GM21526 (cell line): Measurements from ENCODE around the gene AMMECR1L.

Experiments
- ATAC-seq: cut with Tn5 transposase; IDR thresholded peaks from one replicate; pipeline ENCODE4 v1.9.1; 2021; ENCODE audit warnings: moderate library complexity; ENCODE audit not compliant: unreplicated experiment, low FRiP score

Gene AMMECR1L

DNA sequence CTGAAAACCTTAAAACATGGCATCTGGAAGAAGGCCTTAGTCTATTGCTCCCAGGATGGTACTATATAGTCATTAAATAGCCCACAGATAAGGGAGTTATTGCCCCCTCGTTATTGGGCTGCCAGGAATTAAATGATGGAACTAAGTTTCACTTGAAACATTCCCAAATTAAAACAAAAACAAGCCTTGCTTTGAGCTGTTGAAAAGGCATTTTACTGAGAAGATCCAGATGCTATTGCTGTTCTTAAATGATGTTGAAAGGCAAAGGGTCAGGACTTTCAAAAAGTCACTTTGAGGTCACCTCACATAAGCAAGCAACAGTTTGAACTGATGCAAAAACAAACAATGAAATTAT, 2.0 kb upstream of the AMMECR1L start:
- ATAC-seq, result no peak

DNA sequence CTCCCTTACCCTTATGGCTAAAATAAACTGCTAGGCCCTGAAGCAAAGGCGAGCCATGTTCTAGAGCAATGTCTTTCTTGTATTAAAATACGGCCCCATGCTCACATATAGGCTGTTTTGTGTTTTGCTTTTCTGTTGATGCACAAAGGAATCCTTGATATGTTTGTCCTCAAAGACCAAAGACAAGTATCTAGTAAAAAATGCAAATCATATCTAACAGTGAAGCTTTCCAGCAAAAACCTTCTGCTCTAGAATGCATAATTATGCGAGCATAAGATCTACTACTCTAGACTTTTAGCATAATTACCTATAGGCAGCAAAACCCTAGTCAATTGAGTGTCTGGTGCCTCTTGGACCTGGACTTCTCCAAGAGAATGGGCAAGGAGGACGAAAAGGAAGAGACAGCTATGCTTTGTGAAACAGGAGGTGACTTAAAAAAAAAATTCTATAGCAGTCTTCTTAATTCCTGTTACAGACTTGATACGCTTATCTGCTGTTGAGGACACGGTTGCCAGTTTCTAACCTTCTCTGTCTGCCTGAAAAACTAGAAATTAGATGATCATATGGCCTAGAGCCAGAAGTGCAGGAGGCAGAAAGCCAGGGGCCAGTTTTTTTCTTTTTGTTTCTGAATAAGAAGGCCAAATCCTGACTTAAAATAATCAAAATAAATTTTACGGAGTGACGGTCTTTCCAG, 1.5 kb upstream of the AMMECR1L start:
- no peak for ATAC-seq

DNA sequence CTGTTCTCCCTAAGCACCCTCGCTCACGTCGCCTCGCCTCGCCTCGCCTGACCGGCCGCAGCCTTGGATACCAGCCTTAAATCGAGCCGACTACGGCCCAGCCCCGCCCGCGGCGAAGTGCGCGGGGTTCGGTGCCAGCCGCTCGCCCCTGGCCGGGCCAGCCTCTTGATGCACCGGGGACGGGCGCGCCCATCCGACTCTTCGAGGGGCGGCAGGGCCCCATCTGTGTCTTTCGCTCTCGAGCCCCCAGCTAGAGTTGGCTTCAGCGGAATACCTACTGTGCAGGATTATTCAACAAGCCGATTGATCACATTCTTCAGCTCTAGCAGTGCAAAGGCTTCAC, 808 bp upstream of the AMMECR1L start:
- ATAC-seq, result peak; percentile 21

DNA sequence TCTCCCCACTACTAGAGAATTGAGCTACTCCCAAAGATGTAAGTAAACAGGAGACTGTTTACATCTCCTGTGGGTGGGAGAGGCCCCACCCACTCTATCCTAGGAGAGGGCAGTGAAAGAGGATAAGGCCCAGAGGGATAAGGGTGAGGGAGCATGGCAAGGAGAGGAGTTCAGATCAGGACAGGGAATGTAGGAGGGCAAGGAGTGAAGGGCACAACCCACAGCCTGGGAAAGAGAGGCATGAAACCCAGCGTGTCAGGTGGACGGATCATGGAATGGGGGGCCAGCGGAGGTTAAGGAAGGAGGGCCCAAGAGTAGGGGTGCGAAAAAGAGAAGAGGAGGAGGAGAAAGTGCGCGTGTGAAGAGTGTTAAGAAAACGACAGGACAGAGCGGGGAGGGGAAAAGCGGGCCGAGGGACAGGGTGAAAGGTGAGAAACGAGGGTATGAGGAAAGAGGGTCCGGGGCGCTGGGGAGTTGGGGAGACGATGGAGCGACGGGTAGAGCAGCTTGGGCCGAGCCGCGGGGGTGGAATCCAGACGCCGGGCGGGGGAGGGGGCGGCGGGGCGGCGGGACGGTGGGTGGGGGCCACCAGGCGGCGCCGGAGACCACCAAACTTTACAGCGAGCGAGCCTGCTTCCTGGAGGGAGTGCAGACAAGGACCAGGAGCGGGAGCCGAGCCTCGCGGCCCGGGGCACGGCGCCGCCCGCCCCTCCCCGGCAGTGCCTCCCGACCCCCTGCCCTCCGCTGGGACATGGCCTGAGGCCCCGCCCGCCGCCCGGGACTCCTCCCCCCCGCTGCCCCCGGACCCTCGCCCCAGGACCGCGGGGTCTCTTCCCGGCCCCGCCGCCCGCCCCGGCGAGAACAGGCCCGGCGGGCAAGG, 655 bp downstream of the AMMECR1L start:
- peak; percentile 23 for ATAC-seq

DNA sequence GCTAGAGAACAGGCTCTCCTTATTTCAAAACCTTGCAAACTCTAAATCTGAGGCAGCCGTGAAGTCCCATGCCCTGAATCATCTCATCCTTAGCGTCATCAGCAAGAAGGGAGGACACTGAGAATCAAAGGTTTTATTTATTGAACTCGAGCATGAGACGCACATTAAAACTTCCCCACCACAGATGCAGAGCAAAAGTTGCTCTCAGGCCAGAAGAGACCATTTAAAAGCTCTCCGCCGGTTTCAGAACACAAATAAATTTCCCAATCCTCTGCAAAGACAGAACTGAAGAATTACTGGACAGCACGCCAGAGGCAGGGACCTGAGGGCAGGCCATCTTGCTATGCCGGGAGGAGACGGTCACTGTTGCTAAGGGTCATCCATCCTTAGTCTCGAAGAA, 1.3 kb downstream of the AMMECR1L start:
- ATAC-seq, result no peak

DNA sequence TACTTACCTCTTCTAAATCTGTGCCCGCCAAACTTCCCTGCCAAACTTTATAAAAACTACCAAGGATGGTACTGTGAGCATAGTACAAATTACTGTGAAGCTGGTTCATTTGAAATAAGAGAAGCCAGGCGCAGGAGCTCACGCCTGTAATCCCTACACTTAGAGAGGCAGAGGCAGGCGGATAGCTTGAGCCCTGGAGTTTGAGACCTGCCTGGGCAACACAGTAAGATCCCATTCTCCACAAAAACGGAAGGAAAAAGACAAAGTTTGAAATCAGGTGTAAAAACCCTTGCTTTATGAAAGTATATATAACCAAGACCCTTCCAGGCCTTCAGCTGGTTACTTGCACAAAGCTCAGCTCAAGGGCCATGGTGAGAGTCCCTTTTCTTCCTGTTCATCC, 5.9 kb downstream of the AMMECR1L start:
- ATAC-seq, result no peak

DNA sequence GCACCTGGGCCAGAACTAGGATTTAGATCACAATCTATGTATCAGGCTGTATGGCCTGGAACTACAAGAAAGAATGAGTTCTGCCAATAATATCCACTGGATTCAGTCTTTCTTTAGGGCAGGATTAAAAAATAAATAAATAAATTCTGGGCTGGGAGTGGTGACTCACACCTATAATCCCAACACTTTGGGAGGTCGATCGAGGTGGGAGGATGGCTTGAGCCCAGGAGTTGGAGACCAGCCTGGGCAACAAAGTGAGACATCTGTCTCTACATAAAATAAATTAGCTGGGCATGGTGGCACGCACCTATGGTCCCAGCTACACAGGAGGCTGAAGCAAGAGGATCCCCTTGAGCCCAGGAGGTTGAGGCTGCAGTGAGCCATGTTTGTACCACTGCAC, 8.1 kb downstream of the AMMECR1L start:
- no peak for ATAC-seq

DNA sequence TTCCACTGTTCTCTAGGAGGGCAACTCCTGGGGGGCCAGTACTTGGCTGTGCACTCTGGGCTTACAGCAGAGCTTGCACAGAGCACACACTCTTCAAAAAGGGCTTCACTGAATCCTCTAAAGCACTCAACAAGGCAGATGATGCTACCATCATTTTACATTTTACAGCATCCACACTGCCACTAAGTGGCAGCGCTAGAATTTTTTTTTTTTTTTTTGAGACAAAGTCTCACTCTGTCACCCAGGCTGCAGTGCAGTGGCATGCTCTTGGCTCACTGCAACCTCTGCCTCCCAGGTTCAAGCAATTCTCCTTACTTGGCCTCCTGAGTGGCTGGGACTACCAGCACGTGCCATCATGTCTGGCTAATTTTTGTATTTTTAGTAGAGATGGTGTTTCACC, 8.6 kb downstream of the AMMECR1L start:
- no peak for ATAC-seq

DNA sequence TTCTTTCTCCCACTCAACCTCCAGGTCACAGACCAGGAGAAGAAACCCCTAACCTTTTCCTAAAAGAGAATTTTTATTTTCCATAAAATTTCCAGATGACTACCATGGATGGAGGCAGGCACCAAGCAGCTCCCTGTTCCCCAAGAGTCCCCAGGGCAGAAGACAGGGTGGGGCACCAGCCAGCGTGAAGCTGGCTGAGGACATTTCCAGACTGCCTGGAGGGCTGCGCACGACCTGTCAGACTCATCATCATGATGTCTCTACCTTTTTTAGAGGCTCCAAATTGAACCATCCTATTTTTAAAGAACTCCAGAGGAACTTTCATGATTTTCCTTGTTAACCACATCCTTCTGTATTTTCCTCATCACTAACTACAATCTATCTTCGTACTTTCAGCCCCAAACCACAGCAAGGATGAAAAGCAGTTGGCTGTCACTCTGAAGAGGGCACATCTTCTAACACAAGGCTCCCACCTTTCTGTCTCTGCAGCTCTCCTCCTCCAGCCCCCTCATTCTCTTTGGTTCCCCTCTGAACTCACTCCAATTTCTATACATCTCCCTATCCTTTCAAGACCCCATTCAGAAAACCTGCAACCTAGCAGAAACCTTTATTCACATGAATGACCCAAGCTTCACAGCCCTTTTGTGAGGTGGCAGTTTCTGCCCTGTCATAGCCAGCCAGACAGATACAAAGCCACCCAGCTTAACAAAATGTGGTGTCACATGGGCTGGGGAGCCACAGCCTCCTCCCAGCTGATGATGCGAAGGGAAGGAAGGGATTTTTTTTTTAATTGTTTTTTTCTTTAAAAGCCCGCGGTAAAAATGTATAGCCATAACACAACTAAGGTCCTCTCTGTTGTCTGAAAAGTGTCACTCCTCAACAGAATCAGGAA, 11.1 kb downstream of the AMMECR1L start:
- no peak for ATAC-seq

DNA sequence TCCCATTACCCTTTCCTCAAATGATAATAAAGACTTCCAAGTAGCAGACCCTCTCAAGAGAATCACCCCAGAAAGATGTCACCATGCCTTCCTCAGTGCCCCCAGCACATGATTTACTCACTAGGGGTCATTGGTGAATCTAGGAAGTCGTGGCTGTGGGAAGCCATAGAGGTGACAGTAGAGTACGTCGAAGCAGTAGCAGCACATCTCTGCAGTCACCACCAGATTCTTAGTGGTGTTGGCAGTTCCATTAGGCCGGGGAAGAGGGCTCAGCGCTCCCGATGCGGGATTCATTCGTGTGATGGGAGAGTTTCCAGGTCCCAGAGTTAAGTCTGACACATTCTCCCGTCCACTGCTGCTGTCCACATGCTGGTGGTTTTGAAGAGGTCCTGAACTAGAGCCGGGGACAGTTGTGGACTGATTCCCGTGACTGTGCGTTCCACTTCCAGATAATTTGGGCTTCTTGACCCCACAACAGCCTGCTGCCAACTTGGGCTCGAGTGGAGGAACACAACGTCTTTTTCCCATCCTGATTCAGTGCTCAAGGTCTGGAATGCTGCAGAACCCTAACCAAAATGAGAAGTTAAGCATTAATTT, 12.0 kb downstream of the AMMECR1L start:
- ATAC-seq, result no peak

DNA sequence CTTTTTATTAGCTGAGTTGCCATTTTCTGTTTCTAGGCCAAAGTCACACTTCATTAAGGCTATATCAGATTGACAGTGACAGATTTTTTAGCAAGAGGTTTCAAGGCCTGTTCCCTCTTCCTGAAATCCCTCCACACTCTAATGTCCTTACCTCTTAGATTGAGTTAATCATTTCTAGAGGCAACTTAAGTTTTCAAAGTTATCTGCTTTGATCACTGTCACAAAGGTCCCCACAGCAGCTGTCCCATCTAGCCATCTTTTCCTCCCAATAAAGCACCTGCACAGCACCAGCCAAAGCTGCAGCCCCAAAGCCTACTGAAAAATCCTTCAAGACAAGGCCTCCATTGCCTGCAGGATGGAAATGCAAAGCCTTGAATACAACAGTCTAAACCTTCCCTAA, 13.4 kb downstream of the AMMECR1L start:
- no peak for ATAC-seq

DNA sequence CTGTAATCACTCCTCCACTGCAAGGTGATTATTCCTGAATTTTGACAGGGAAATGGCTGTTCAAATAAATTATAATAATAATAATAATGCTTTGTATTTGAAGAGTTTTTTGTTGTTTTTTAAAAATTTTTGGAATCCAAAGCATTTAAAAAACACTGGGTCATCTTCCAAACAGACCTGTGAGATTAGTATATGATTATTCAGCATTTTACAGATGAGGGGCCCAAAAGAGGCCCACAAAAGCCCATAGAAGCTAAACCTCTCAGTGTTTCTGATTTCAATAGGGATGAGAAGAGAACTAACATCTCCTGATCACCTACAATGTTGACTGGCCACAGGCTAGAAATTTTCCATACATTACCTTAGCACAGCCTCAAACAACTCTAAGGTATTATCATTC, 19.8 kb downstream of the AMMECR1L start:
- ATAC-seq, result no peak

DNA sequence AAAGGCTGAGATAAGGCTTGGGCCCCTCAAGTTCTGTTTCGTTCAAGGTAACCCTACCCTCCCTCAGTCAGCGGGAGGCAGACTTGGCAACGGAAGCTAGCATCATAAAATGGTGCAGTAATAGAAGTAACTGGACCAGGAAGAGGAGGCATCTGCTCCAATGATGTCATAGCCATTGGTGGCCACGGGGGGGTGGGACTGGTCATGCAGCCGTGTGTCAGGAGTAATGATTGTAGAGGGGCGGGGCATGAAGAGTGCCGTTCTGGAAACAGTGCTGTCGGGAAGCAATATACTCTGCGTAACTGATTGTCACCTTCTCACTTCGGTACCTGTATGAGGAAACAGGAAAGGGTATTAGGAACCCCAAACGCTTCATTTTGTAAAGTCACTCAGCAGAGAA, 20.9 kb downstream of the AMMECR1L start:
- ATAC-seq, result no peak

DNA sequence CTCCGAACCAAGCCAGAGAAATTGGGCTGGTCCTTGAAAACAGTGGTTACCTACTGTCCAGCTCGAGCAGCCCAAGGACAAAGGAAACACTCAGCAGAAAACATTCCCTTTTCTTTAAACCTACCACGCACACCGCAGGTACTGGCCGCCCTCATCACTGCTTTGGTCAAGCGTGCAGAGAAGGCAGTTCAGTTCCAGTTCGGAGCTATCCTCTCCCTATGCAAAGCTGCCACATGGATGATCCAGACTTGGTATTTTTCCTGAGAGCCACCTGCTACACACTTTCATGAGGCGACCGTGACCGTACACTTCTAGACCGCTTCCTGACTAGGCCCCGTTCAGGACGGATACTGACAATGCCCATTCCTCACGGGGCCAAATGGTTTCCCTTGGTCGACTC, 23.5 kb downstream of the AMMECR1L start:
- ATAC-seq, result no peak

DNA sequence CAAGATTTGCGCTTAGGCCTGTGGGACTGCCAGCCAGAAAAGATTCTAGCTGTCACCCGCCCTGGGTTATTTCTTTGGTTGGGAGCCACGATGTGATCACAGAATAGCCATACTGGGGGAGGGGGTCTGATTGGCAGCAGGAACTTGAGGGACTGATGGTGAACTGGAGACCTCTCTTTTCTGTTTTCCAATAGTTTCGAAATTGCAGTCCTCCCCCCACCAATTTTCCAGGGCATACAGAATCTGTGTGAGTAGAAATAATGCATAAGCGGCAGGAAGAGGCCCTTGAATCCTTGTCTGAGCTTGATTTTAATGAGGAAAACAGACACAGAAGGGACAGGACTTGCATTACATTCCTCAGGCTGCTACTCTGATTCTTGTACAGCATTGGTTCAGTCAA, 25.6 kb downstream of the AMMECR1L start:
- ATAC-seq, result no peak

DNA sequence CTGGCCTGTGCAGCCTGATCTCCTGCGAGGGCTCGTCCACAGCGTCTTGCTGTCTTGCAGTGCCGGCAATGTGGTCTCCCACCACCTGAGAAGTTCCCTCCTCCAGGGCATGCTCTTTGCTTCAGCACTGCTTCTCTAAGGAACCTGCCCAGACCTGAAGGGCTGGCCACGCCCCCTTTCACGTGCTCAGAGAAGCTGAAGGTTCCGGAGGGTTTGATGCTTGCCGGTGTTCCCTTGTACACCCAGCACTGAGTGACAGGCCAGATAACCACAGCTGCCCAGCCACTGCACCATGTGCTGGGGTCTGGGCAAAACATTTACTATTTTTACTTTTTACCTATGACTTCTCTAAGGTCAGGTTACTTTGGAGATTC, 26.1 kb downstream of the AMMECR1L start:
- no peak for ATAC-seq

DNA sequence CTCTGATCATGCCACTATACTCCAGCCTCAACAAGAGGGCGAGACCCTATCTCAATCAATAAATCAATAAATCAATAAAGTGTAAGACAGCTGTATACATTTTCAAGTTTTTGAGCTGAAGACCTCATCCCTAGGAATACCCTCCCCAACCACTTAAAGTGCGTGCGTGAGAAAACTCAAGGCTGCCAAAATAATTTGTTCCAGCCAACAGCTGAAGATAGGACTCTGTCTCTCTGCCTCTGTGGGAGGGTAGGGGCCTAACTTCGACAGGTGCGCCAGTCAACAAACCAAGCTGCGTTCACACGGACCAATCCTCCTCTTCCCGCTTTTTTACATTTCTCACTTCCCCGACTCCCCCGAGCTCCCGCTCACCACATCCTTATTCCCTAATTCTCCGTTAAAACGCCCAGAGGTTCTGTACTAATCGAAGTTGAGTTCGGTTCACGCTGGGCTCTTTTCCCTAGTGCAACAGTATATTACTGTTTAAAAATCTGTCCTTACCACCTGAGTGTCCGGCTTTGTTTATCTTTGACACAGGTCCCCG, 28.4 kb downstream of the AMMECR1L start:
- ATAC-seq, result no peak

DNA sequence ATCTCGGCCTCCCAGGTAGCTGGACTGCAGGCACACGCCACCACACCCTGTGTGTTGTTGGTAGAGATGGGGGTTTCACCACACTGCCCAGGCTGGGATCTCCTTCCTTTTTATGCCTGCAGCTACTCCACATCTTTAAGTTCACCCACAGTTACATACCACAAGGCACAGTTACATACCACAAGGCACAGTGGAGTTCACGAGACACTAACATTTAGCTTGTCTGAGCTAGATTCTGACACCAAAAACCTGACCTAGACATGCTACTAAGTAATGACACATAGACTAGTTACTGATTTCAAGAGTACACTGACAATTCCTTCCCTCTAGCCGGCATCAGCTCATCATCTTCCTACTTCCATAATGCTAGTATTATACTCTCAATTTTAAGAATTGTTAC, 32.1 kb downstream of the AMMECR1L start:
- ATAC-seq, result no peak

DNA sequence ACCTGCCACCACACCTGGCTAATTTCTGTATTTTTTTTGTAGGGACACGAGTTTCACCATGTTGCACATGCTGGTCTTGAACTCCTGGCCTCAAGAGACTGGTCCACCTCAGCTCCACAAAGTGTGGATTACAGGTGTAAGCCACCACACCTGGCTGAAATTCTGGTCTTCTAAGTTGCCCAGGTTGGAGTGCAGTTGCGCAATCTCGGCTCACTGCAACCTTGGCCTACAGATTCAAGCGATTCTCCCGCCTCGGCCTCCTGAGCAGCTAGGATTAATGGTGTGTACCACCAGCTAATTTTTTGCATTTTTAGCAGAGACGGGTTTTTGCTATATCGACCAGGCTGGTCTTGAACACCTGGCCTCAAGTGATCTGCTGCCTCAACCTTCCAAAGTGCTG, 33.4 kb downstream of the AMMECR1L start:
- ATAC-seq, result no peak

DNA sequence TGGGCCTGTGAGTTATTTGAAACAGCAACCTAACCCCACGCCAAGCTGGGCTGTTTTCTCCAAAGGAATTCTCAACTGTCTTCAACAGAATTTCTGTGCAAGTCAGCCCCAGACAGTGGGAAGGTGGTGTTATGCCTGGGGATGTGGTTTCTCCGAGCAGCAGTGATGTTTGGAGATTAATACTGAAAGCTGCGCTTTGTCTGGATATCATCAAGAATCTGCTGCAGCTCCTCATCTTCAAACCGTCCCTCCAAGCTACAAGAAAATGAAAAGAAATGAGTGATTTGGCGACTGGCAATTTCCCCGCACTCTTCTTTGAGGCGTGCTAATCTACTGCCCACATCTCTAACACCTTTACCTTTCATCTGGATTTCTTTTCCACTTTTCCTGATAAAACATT, 37.8 kb downstream of the AMMECR1L start:
- ATAC-seq, result no peak

DNA sequence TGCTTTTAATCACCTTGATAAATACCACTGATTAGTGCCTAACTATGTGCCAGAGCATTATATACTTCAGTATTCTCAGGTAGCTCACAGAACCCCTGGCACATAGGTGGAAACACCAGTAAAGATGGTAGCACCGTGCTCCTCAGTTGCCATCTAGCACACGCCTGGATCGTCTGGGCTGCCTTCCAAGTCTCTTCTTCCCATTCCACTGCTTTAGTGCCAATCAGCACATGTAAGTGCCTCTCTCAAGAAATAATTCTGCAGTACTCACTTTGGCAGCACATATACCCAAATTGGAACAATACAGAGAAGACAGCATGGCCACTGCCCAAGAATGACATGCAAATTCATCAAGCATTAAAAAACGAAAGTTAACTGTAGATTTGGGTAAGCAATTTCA, 40.8 kb downstream of the AMMECR1L start:
- ATAC-seq, result no peak
